K562 (cell line): ENCODE results near the gene CD79A. TPM values are rescaled to one million over a fixed set of nuclear protein-coding genes. Genes with fewer than 3 reads are reported as not detected.
A peak's percentile ranks its signal among the peaks of the same experiment; 100 is the strongest.

Experiments used
- AFF4 ChIP-seq: sonication (generic); formaldehyde crosslinking; IDR thresholded peaks from 2 replicates; pipeline ENCODE4 v1.8.0; 2023; ENCODE audit warnings: mild to moderate bottlenecking, missing genetic modification reagents
- ARID4B ChIP-seq: sonication (generic); formaldehyde crosslinking; IDR thresholded peaks from 2 replicates; pipeline ENCODE4 v1.8.0; 2022; ENCODE audit warnings: mild to moderate bottlenecking, missing genetic modification reagents
- BHLHE40 ChIP-seq: IDR thresholded peaks from 2 replicates; pipeline ENCODE4 v1.6.1; 2011; ENCODE audit warnings: low read length, improper control_type of control experiment
- CREB5 ChIP-seq: fragments of 250-450 bp; sonication (Bioruptor Pico); IDR thresholded peaks from 2 replicates; pipeline ENCODE4 v1.5.0; 2020; ENCODE audit warnings: mild to moderate bottlenecking
- FOXO4 ChIP-seq: fragments of 450-650 bp; formaldehyde crosslinking; IDR thresholded peaks from 2 replicates; pipeline ENCODE4 v1.4.0; 2020; ENCODE audit warnings: mild to moderate bottlenecking, moderate library complexity
- GTF2A2 ChIP-seq: IDR thresholded peaks from 2 replicates; pipeline ENCODE4 v1.6.1; 2016; ENCODE audit warnings: mild to moderate bottlenecking, missing genetic modification characterization, missing compliant biosample characterization
- GTF3C2 ChIP-seq: IDR thresholded peaks from 3 replicates; pipeline ENCODE4 v1.6.1; 2011; ENCODE audit warnings: borderline replicate concordance, mild to moderate bottlenecking, moderate library complexity; ENCODE audit not compliant: insufficient read length; ENCODE audit errors: extremely low read depth
- SP2 ChIP-seq: IDR thresholded peaks from 2 replicates; pipeline ENCODE4 v1.6.1; 2011; ENCODE audit warnings: mild to moderate bottlenecking, low read depth, low read length, moderate library complexity; ENCODE audit not compliant: poor library complexity, severe bottlenecking; ENCODE audit errors: extremely low read depth
- ZNF224 ChIP-seq: sonication (generic); formaldehyde crosslinking; IDR thresholded peaks from 2 replicates; pipeline ENCODE4 v1.8.0; 2022; ENCODE audit warnings: mild to moderate bottlenecking, missing genetic modification reagents
- polyA plus RNA-seq, 8 experiments: library from polyadenylated mRNA; depleted of rRNA in 4 of 8; stranded (reverse) in 5 of 8; unstranded in 3 of 8; fragments of >200 nt; fragmentation: Nextera tagmentation in 2 of 8; fragmentation: Illumina TruSeq in 1 of 8; extraction: Ambion mirVana in 2 of 8; extraction: Trizol in 1 of 8; gene quantifications; 2 replicates each; pipeline versions ENCODE4 v1.2.1 to v1.2.3, GENCODE V29; 2011 to 2014; ENCODE audit warnings: inconsistent platforms in 1 of 8, missing spikeins in 1 of 8
- total RNA-seq, 7 experiments: library from RNA; depleted of rRNA in 6 of 7; stranded (reverse); fragments of >200 nt in 6 of 7; fragmentation: Illumina TruSeq in 2 of 7; extraction: Trizol in 2 of 7; gene quantifications; 2 replicates each; pipeline versions ENCODE4 v1.2.1 to v1.2.3, GENCODE V29; 2011 to 2021; ENCODE audit warnings: low replicate concordance in 1 of 7

CD79A gene
- total and polyA plus RNA-seq, 9 of the 15 experiments (the other 6 are each of a cell fraction or from before 2014, with no cell fraction given), result 0.04 to 0.72 (median 0.17) TPM; not detected in 3

- TF ChIP-seq AFF4 (CRISPR knock-in tag), result peak; percentile 59; the same call in 1 of the 2 replicates
- TF ChIP-seq ZNF224, result no peak
- TF ChIP-seq BHLHE40, result peak; percentile 56; the same call in 1 of the 2 replicates
- TF ChIP-seq ARID4B, result peak; percentile 94
- TF ChIP-seq CREB5 (CRISPR knock-in tag), result no peak
- no peak for TF ChIP-seq FOXO4 (CRISPR knock-in tag)
- no peak for TF ChIP-seq GTF3C2
- TF ChIP-seq GTF2A2 (tag), result no peak
- peak; percentile 23 for TF ChIP-seq SP2
Measured at GRCh38 chr19:41859618-41860418, 17.3 kb upstream of the CD79A start, which contains the start of gene RPS19 (continued).
